Measurements from ENCODE around the gene MTHFD1L.

DNA sequence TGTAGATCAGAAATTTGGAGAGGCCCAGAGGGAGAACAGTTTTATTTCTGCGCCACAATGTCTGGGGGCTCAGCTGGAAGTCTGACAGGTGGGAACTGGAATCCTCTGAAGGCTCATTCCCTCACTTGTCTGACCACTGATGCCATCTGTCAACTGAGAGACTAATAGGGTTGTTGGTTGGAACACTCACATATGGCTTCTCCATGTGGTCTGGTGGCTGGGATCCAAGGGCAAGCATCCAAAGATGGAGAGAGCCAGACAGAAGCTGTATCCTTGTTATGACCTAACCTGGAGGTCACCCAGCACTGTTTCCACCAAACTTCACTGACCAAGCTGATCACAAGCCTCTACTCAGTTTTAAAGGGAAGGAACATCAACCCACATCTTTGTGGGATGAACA is 256.4 kb downstream of the MTHFD1L start:
- no peak for TF ChIP-seq POLR2A (IDR thresholded peaks at IDR 0.05)
- no peak for TF ChIP-seq CTCF (IDR thresholded peaks at IDR 0.05 in 8 of 11, conservative IDR thresholded peaks at IDR 0.05 in 3 of 11)
